ENCODE results near the gene METTL13. TPM values are rescaled to one million over a fixed set of nuclear protein-coding genes. Genes with fewer than 3 reads are reported as not detected.

METTL13 gene
- total RNA-seq, 2 experiments from 2014 or later, result 59.7 to 66.0 TPM

DNA sequence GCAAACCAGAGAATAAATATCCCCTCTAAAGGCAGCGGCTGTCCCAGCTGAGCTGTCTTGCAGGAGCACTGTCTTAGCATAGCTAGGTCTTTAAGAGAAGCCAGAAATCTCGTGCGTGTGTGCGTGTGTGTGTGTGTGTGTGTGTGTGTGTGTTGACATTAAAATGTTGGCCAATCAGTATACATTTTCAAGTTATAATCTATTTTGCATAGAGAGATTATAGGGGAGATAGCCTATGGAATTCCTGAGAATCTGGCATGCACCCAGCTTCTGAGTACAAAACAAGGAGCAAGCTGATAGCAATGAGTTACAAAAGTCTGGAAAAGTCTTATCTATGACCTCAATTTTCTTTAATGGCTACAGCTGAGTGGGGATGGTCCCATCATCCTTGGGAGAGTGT, 17.7 kb downstream of the METTL13 start:
- ChIA-PET CTCF (no interaction called here), POLR2A (interaction anchor here (1.0 kb wide), 1 partner anchor 42 kb away, joined by 3 read pairs; the partner anchor contains the start of gene DNM3)

DNA sequence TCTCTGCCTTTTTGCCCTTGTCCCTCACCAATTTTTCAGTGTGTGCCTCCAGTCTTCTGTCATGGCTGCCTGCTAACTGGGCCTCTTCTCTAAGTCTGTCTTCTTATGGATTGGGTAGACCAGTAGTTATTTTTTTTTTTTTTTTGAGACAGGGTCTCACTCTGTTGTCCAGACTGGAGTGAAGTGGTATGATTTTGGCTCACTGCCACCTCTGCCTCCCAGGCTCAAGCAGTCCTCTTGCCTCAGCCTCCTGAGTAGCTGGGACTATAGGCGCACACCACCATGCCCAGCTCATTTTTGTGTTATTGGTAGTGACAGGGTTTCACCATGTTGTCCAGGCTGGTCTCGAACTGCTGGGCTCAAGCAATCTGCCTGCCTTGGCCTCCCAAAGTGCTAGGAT, 18.2 kb downstream of the METTL13 start:
- CTCF ChIA-PET, result interaction anchor here (0.7 kb wide), 1 partner anchor 401 kb away, joined by 3 read pairs; no protein-coding TSS in a partner anchor

DNA sequence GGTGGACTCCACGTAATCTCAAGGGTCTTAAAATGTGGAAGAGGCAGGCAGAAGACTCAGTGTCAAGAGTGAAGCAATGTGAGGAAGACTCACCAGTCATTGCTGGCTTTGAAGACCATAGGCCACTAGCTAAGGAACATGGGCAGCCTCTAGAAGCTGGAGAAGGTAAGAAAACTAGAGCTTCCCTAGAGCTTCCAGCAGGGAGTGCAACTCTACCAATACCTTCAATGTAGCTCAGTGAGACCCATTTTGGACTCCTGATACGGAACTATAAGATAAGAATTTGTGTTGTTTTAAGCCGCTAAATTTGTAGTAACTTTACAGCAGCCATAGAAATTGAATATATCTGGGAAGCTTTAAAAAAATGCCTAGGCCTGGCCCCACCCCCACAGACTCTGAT, 18.9 kb downstream of the METTL13 start:
- CTCF ChIA-PET, result interaction anchor here (0.7 to 1.3 kb wide), 3 partner anchors 183 to 400 kb away, joined by 3 to 4 read pairs (median 3); no protein-coding TSS in a partner anchor
- POLR2A ChIA-PET, result no interaction called here

More for the DNA sequence above, 18.2 kb downstream of the METTL13 start:
- POLR2A ChIA-PET, result interaction anchor here (1.0 kb wide), 1 partner anchor 42 kb away, joined by 3 read pairs; the partner anchor contains the start of gene DNM3

DNA sequence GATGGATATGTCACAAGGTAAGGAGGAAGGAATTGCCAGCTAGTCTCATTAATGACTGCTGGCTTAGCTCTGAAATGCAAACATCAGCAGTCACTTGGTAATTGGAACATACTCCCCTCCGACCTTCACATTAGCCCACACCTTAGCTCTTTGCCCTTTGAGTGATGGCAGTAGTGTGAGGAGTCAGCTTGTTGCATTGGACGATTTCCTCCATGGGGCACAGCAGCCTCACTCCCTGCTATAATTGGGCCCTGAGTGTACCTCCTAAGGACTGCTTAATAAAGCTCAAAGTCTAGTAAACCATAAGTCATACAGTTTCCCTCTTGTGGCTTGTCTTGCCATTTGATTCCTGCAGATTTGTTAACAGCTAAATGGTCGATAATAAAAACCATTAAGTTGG, 19.4 kb downstream of the METTL13 start:
- CTCF ChIA-PET, result interaction anchor here (0.6 to 1.3 kb wide), 3 partner anchors 183 to 313 kb away, joined by 3 to 4 read pairs (median 4); no protein-coding TSS in a partner anchor
- POLR2A ChIA-PET, result no interaction called here

DNA sequence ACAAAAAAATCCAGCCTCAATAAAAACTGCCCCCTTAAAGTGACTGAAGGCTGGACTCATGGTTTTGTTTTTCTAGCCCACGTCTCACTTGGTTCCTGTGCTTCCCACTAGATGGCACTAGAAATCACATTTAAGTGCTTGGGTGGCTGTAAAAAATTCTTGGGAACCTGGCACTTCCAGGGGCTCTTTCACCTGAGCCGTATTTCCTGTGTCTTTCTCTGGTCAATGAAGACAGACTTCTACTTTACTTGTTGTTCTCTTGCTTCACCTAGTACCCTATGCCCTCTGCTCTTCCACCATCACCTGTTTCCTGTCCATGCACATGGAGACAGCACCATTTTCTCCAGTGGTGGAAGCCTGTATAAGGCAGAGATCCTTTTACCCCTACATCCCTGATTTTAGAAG, 20.0 kb downstream of the METTL13 start:
- ChIA-PET POLR2A (no interaction called here), CTCF (interaction anchor here (0.7 to 1.4 kb wide), 5 partner anchors 9 to 184 kb away, joined by 3 to 7 read pairs (median 3); no protein-coding TSS in a partner anchor)

DNA sequence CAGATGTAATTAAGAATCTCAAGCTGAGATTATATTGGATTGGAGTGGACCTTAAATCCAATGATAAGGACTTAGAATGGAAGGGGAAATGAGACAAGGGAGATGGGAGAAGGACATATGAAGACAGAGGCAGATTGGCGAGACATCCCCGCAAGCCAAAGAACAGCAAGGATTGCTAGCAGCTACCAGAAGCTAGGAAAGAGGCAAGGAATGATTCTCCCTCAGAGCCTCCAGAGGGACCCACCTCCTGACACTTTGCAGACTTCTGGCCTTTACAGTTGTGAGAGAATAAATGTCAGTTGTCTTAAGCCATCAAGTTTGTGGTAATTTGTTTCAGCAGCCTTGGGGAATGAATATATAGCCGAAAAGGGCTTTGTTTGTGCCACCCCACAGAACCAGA, 20.7 kb downstream of the METTL13 start:
- CTCF ChIA-PET, result interaction anchor here (0.7 to 1.4 kb wide), 5 partner anchors 8 to 183 kb away, joined by 3 to 7 read pairs (median 3); no protein-coding TSS in a partner anchor
- POLR2A ChIA-PET, result no interaction called here

DNA sequence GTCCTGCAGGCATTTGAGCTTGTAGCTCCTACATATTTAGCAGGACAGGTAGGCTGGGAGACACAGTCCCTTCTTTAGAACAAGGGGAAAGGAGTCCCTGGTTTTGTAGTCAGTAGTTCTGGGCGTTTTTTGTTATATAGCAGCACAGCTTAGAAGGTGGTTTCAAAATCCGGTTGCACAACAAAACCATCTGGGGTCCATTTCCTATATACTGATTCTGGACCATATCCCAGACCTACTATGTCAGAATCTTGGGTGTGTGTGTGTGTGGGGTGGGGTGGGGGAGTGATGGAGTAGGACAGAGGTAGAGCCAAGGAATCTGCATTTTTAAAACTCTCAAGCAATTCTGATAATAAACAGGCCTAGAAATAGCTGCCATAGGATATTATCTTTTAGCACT, 21.6 kb downstream of the METTL13 start:
- CTCF ChIA-PET, result interaction anchor here (1.4 kb wide), 1 partner anchor 14 kb away, joined by 7 read pairs; no protein-coding TSS in a partner anchor

DNA sequence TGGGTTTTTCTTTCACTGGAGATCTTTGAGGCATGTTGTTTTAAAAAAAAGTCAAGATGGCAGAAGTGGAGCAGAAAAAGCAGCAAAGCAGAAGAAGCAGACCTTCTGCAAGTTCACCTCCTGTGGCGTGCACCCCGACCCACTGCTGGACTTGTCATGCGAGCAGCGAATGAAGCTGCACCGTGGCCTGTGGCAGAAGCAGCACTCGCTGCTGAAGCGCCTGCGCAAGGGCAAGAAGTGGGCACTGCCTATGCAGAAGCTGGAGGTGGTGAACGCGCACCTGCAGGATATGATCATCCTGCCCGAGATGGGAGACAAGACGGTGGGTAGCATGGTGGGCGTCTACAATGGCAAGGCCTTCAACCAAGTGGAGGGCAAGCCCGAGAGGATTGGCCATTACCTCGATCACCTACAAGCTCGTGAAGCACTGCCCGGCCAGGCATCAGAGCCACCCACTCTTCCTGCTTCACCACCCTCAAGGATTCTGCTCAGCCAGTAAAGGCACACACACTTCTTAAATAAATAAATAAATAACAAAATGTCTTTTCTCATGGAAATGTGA, 22.1 kb downstream of the METTL13 start:
- ChIA-PET POLR2A (no interaction called here), CTCF (interaction anchor here (0.6 kb wide), 1 partner anchor 31 kb away, joined by 4 read pairs; no protein-coding TSS in a partner anchor)

More for the DNA sequence above, 21.6 kb downstream of the METTL13 start:
- POLR2A ChIA-PET, result no interaction called here

DNA sequence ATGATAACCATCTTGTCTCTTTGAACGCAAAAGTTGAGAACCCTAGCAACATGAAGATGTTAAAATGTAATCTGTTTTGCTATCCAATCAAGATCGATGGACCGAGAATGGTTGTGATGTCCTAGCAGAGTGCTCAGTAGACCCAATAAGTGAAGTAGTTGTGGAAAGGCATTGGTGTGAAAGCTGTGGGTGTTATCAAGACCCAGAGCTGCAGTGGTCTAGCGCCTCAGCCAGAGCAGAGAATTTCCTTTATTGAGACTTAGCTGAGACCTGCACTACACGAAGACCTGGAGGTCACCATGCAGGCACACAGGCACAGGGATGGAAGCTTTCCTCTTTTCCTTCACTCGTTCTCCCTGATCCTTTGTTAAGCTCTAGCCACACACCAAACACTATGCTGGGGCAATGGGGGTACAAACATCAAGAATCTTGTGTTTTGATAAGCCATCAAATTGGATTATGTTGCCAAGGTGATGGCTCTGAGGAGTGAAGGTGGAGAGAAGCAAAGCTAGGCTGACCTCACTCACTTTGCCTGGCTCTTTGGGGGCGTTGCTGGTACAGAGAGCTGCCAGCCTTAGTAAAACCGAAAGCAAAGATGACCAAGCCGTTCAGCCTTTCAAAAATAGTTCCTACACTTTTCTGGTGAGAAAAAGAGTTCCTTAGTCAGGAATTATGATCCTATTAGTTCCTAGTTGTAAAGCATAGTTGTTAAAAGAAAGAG, 24.1 kb downstream of the METTL13 start:
- ChIA-PET CTCF (no interaction called here), POLR2A (no interaction called here)

DNA sequence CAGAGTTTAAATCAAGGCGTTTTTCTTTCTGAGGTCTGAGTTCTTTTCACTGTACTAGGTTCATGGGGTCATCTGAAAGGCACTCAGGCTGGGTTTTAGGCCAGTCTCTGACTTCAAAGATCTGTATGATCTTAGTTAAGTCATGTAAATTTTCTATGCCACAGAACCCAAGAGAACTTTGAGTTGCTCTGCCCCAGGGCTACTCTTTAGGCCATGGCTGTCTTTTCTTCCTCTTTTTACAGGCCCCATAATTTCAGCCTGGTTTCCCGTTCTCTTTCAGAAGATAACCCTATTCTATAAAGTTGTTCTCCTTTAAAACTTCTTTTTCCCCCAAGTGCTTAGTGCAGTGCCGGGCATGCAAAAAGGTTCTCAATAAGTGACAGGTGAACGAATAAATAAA, 26.1 kb downstream of the METTL13 start:
- CTCF ChIA-PET, result interaction anchor here (0.7 kb wide), 1 partner anchor 35 kb away, joined by 3 read pairs; no protein-coding TSS in a partner anchor
- POLR2A ChIA-PET, result interaction anchor here (0.7 kb wide), 1 partner anchor 154 kb away, joined by 10 read pairs; no protein-coding TSS in a partner anchor

DNA sequence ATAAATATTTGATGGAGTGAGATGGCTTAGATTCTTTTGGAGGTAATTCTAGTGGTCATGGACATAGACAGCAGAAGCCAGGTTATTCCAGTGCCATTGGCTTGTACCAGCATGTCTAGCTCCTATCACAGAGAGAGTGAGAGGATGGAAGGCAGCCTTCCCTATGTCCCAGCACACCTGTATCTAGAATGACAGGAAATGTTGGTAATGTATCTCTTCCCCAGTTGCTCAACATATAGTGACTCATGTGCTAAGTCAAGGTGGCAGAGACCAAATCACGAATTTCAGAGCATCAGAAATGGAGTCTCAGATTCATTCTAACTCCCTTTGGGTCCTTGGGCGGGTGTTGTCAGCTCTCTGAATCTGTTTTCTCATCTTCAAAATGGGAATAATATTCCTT, 28.4 kb downstream of the METTL13 start:
- ChIA-PET CTCF (interaction anchor here (1.2 kb wide), 1 partner anchor 8 kb away, joined by 3 read pairs; no protein-coding TSS in a partner anchor), POLR2A (no interaction called here)

DNA sequence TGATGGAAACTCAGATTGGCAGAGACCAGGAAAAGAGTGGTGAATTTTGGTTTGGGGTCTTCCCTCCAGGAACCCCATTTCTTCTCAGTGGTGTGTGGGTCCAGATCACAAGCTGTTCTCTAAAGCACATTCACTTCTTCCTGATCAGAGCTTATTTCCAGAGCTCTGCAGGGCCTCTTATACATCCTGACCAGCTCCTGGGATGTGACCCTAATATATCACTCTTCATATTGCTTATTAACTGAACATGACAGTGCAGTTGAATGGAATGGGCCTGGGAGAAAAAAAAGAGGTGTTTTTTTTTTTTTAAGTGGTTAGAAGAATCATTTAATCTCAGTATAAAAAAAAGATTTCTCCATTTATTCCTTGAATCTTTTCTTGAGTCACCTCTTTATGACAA, 30.2 kb downstream of the METTL13 start:
- POLR2A ChIA-PET, result no interaction called here
- CTCF ChIA-PET, result no interaction called here

DNA sequence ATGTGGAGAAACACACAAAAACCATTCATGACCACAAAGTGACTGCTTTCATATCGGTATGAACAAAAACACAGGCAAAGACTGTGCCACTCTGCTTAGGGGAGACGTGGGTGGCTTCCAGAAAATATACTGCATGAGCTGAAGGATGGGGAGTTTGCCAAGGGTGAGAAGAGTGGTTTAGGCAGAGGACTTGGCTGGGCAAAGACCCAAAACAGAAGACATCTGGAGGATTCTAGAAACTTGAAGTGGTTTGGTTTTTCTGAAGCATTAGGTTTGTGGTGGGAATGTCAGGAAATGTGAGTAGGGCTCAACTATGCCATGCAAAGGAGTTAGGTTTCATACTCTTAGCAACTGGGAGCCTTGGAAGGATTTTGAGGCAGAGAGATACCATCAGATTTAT, 33.2 kb downstream of the METTL13 start:
- ChIA-PET POLR2A (no interaction called here), CTCF (no interaction called here)

DNA sequence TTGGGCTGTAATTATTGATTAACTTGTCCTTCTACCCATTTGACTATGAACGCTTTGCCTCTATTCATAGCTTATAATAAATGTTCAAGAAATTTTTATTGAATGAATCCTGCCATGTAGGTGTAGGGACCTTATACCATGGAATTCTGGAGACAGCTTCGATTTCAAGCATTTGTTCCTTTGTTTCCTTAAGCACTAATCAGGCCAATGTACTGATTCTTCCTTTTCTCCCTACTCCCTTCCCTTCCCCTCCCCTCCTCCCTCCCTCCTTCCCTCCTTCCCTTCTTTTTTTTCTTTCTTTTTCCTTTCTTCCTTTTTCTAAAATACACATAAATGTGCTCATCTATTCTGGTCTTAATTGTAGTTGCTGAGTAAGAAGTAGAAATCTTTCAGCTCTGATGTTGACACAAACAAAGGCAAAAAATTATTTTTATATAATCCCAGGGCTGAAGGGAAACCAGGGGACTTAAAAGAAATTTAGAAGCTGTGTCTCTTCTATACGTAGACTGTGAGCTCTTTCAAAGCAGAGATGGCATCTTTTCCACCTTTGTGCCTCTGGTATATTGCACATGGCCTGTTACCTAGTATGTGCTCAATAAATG, 34.9 kb downstream of the METTL13 start:
- ChIA-PET POLR2A (no interaction called here), CTCF (interaction anchor here (1.9 kb wide), 1 partner anchor 14 kb away, joined by 7 read pairs; no protein-coding TSS in a partner anchor)

DNA sequence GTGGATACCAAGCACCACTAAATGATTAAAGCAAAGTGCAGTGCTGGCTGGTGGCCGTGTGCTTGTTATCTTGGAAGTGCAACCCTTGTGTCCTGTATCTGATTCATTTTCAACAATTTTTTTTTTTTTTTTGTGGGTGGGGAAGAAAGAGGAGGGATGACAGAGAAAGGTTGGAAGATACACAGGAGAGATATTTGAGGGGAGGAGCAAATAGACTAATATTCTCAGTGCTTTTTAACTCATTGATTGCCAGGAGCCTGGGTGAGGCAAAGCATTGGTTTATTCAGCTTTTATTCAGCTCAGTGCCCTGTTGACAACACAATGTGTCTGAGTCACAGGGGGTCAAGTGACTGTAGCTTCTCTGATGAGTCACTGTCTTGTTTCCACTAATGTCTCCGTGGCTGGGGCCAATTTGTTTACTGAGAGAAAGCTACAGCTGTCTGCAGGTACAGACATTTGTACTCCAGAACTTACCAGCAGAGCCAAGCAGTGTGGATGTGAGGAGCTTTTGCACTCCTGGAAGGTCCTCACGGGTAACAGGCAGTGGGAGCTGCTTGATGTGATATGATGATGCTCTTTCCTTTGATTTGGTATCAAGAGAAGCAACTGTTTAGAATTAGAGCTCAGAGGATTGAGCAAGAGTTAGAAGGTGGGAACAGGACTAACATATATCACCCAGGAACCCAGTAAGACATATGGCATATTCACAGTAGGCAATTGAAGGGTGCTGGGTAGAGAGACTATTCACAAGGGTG, 36.2 kb downstream of the METTL13 start:
- CTCF ChIA-PET, result interaction anchor here (0.7 to 1.9 kb wide), 3 partner anchors 15 to 31 kb away, joined by 3 to 7 read pairs (median 3); no protein-coding TSS in a partner anchor

DNA sequence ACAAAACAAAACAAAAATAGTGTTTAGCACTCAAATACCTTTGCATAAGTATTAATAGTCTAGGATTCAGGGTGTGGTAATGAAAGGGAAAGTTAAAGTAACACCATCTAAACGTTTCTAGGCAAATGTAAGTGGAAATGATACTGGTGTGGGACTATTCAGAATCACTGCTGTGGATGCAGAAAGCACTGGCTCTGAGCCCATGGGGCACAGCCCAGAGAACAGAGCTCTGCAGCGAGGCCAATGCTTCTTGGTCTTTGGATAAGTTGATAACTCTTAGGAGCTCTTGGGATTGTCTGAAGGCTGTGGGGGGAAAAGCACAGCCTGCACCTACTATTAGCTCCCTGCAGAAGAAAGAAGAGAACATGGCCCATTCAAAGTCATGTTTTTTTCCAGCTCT, 38.5 kb downstream of the METTL13 start:
- ChIA-PET POLR2A (no interaction called here), CTCF (interaction anchor here (0.8 kb wide), 1 partner anchor 158 kb away, joined by 3 read pairs; no protein-coding TSS in a partner anchor)

More for the DNA sequence above, 36.2 kb downstream of the METTL13 start:
- POLR2A ChIA-PET, result no interaction called here

DNA sequence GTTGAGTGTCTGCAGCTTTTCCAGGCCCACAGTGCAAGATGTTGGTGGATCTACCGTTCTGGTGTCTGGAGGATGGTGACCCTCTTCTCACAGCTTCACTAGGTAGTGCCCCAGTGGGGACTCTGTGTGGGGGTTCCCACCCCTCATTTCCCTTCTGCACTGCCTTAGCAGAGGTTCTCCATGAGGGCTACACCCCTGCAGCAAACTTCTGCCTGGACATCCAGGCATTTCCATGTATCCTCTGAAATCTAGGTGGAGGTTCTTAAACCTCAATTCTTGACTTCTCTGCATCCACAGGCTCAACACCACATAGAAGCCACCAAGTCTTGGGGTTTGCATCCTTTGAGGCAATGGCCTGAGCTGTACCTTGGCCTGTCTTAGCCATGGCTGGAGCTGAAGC, 45.5 kb downstream of the METTL13 start:
- CTCF ChIA-PET, result no interaction called here
- POLR2A ChIA-PET, result no interaction called here

DNA sequence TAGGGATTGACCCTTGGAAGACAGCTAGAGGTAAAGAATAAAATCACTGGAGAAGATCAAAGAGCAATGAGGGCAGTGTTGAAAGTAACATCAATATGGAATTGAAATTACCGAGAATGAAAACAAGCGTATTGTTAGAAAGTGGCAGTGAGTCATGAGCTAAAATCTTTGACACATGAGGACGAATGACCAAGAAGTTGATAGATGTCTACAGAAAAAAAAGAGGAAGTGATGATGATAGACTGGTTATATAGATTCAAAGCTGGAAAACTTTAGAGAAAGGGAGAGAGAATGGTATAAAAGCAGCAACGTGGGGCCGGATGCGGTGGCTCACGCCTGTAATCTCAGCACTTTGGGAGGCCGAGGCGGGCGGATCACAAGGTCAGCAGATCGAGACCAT, 47.3 kb downstream of the METTL13 start:
- CTCF ChIA-PET, result no interaction called here
- POLR2A ChIA-PET, result no interaction called here

DNA sequence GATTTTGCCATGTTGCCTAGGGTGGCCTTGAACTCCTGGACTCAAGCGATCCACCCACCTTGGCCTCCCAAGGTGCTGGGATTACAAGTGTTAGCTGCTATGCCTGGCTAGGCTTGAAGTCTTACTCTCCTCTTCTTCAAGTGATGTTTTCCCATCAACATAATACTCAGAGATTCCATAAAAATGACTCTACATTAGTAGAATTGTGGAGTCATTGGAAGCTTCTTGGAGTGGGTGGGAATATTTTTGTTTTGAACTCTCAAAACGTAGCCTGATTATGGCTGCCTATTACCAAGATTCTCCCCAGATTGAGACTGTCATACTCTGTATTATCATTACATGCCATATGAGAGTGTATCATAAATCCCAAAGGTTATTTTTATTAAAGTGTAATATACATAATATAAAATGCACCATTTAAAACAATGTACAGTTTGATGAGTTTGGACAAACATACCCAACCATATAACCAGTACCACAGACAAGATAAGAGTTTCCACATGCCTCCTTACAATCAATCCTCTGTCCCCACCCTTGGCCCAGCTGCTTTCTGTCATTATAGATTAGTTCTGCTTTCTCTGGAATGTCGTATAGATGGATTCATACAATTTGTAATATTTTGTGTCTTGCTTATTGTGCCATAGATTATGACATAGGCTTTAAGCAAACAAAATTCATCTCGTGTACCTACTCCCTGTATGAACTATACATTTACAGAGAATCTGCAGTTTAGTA, 51.8 kb downstream of the METTL13 start:
- POLR2A ChIA-PET, result no interaction called here
- CTCF ChIA-PET, result no interaction called here

Data from activated CD8-positive, alpha-beta memory T cell treated with anti-CD3 and anti-CD28 coated beads for 36 hours (primary cell).